ENCODE results near the gene NLRP13. TPM values are rescaled to one million over a fixed set of nuclear protein-coding genes. Genes with fewer than 3 reads are reported as not detected.

NLRP13 gene
- total and polyA plus RNA-seq, 9 of the 15 experiments (the other 6 are each of a cell fraction or from before 2014, with no cell fraction given): not detected

- FAIRE-seq (no peak), DNase-seq (ENCODE audit: extremely low read depth in 1 of 4, low spot score in 3 of 4) (no peak), ATAC-seq (no peak)
- H3K9me1 ChIP-seq (ENCODE audit: control insufficient read depth, insufficient read depth, low read length): no peaks in the 10 kb centered on the region
- in situ Hi-C loops (cut with MboI) (no loop called here), intact Hi-C loops (cut with micrococcal nuclease) (no loop called here)
- no peak overlapping the region for H3K9ac ChIP-seq (ENCODE audit: insufficient read depth in 1 of 2, low read depth in 2 of 2, low read length in 2 of 2)
- H3K79me2 ChIP-seq (ENCODE audit: control insufficient read depth, insufficient read depth, low read length): no peaks in the 10 kb centered on the region
- POLR2A ChIA-PET: no interaction called here
- H3K9me3 ChIP-seq (replicated peaks; ENCODE audit: control insufficient read depth, insufficient read depth, low read depth, low read length): no peaks in the 10 kb centered on the region
- H3K4me3 ChIP-seq: no peak overlapping the region
- H3K36me3 ChIP-seq (ENCODE audit: control insufficient read depth, insufficient read depth, low read length): no peaks in the 10 kb centered on the region
- H4K20me1 ChIP-seq (replicated peaks; ENCODE audit: control insufficient read depth, insufficient read depth, low read length): no peaks in the 10 kb centered on the region
- no TSS peak for BruUV-seq (replicated peaks)
- CTCF ChIA-PET (ENCODE audit: low intra/inter-chr PET ratio): no interaction called here
- no peak overlapping the region for H3K27ac ChIP-seq (ENCODE audit: extremely low read depth, low read depth, low read length)
- TF ChIP-seq MCM3 (IDR thresholded peaks at IDR 0.05): no peak
- TF ChIP-seq FOS (IDR thresholded peaks at IDR 0.05; ENCODE audit: extremely low read depth, insufficient read length): no peak
- TF ChIP-seq ESRRA (IDR thresholded peaks at IDR 0.05; ENCODE audit: borderline replicate concordance, low read depth): no peak
- no peak for TF ChIP-seq SIRT6 (IDR thresholded peaks at IDR 0.05; ENCODE audit: low read depth, low read length)
- TF ChIP-seq ETV5 (CRISPR knock-in tag; IDR thresholded peaks at IDR 0.05; ENCODE audit: low read depth): no peak
- TF ChIP-seq HNRNPK (IDR thresholded peaks at IDR 0.05; ENCODE audit: low read depth, low read length, poor library complexity, severe bottlenecking): no peak
- TF ChIP-seq, protein P1, sequence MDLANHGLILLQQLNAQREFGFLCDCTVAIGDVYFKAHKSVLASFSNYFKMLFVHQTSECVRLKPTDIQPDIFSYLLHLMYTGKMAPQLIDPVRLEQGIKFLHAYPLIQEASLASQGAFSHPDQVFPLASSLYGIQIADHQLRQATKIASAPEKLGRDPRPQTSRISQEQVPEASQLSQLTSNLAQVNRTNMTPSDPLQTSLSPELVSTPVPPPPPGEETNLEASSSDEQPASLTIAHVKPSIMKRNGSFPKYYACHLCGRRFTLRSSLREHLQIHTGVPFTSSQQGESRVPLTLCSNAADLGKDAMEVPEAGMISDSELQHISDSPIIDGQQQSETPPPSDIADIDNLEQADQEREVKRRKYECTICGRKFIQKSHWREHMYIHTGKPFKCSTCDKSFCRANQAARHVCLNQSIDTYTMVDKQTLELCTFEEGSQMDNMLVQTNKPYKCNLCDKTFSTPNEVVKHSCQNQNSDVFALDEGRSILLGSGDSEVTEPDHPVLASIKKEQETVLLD (IDR thresholded peaks at IDR 0.05): no peak
- no peak for TF ChIP-seq MECOM (CRISPR knock-in tag; IDR thresholded peaks at IDR 0.05)
- TF ChIP-seq ZNF780A (CRISPR knock-in tag; IDR thresholded peaks at IDR 0.05): no peak
- no peak for TF ChIP-seq LCOR (CRISPR knock-in tag; IDR thresholded peaks at IDR 0.05)
- TF ChIP-seq LEF1 (IDR thresholded peaks at IDR 0.05): no peak
- TF ChIP-seq ILK (tag; IDR thresholded peaks at IDR 0.05; ENCODE audit: borderline replicate concordance, low read depth): no peak
- H3K4me2 ChIP-seq (ENCODE audit: insufficient read depth, low read length): no peak overlapping the region
- H3K4me1 ChIP-seq (replicated peaks in 1 of 2; ENCODE audit: control insufficient read depth in 2 of 2, insufficient read depth in 2 of 2, low read length in 2 of 2): no peaks in the 10 kb centered on the region
- no peak overlapping the region for H2AFZ ChIP-seq (ENCODE audit: low read depth, low read length)
- WGBS (ENCODE audit: insufficient coverage, low coverage, missing lambda C conversion rate): 0% methylated on average over 6 of the region's 9 CpGs
- peaks cover 13 to 36% of the 10 kb centered on the region in 2 experiments for H3K27me3 ChIP-seq (ENCODE audit: control insufficient read depth in 2 of 2, insufficient read depth in 2 of 2, low read length in 2 of 2)
Measured at GRCh38 chr19:55935206-55935605, 3.1 kb upstream of the NLRP13 start.
